Astrocyte of the cerebellum (primary cell): Measurements from ENCODE around the gene EPHB2.
A peak's percentile ranks its signal among the peaks of the same experiment; 100 is the strongest.
"Not testable (repeated sequence)": the region's sequence is repeated elsewhere in the genome, so short reads cannot be mapped to it uniquely, and the experiment has no call there.

ENCODE experiments used
- DNase-seq: peaks from one replicate; pipeline ENCODE4 v3.0.0-alpha.2; 2011; ENCODE audit warnings: low read depth
- H3K4me3 ChIP-seq: 2 replicates; pipeline ENCODE4 v1.5.1; 2011; ENCODE audit warnings: mild to moderate bottlenecking, low read depth, low read length, moderate library complexity
- in situ Hi-C: cut with HindIII; loops from 2 replicates; pipeline ENCODE4 v1.10.0; 2017; ENCODE audit warnings: low sequenced_read_pairs
- TF ChIP-seq, protein P1 (sequence below): IDR thresholded peaks from 2 replicates; pipeline ENCODE4 v1.5.1; 2012; ENCODE audit warnings: low read length, low read depth, moderate library complexity, mild to moderate bottlenecking; ENCODE audit errors: missing control alignments

The EPHB2 gene

DNA sequence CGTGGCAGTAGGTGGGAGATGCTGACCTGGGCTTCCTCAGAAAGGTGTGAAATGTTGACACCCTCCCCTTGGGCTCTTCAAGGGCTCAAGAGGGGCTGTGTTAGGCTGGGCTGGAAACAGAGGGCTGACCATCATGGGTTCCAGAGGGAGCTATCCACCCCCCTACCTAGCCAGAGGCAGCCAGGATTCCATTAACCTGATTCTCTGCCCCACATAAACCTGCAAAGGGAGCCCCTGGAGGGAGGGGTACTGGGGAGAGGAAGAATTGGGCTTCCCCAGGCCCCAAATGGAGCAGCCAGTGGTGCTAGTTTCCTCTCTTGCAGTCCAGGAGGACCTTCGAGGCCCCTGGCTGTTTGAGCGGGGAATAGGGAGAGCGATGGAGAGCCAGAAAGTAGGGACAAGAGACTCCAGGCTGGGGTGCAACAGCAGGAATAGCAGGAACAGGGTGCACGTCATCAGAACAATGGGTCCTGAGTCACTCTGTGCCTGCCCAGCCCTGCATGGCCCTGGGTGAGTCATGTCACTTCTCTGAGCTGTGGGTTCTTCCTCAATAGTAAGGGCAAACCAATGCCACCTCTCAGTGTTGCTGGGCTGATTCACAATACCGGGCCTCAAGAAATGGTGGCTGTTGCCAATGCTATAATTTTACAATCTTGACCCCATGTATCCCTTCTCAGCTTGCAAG is 121.2 kb downstream of the EPHB2 start:
- DNase-seq = peak; percentile 56
- TF ChIP-seq, protein P1, sequence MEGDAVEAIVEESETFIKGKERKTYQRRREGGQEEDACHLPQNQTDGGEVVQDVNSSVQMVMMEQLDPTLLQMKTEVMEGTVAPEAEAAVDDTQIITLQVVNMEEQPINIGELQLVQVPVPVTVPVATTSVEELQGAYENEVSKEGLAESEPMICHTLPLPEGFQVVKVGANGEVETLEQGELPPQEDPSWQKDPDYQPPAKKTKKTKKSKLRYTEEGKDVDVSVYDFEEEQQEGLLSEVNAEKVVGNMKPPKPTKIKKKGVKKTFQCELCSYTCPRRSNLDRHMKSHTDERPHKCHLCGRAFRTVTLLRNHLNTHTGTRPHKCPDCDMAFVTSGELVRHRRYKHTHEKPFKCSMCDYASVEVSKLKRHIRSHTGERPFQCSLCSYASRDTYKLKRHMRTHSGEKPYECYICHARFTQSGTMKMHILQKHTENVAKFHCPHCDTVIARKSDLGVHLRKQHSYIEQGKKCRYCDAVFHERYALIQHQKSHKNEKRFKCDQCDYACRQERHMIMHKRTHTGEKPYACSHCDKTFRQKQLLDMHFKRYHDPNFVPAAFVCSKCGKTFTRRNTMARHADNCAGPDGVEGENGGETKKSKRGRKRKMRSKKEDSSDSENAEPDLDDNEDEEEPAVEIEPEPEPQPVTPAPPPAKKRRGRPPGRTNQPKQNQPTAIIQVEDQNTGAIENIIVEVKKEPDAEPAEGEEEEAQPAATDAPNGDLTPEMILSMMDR = no peak
- H3K4me3 ChIP-seq = no peak overlapping the region
- in situ Hi-C loops = no loop called here

DNA sequence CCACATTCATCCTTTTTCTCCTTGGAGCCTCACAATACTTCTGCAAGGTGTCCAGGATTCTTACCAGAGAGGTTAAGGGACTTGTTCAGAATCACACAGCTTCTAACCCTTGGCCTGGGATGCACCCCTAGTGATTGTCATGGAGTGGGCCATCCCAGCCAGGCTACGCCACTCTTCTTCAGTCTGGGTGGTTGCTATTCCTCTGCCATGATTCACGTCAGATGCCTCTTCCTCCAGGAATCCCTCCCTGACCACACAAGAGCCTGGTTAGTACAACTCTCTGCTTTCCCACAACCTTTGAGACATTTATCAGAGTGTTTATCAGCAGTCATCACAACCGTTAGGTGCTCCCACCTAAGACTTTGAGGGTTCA is 121.8 kb downstream of the EPHB2 start:
- H3K4me3 ChIP-seq = no peak overlapping the region
- no peak for DNase-seq
- in situ Hi-C loops = no loop called here
- TF ChIP-seq, protein P1 = no peak

GRCh38 chr1:22833699-22834098 is 123.1 kb downstream of the EPHB2 start:
- TF ChIP-seq, protein P1 = no peak
- DNase-seq = no peak
- H3K4me3 ChIP-seq = no peak overlapping the region
- in situ Hi-C loops = no loop called here

GRCh38 chr1:22834420-22834819 is 123.8 kb downstream of the EPHB2 start:
- DNase-seq, H3K4me3 ChIP-seq, in situ Hi-C loops: not testable (repeated sequence)

DNA sequence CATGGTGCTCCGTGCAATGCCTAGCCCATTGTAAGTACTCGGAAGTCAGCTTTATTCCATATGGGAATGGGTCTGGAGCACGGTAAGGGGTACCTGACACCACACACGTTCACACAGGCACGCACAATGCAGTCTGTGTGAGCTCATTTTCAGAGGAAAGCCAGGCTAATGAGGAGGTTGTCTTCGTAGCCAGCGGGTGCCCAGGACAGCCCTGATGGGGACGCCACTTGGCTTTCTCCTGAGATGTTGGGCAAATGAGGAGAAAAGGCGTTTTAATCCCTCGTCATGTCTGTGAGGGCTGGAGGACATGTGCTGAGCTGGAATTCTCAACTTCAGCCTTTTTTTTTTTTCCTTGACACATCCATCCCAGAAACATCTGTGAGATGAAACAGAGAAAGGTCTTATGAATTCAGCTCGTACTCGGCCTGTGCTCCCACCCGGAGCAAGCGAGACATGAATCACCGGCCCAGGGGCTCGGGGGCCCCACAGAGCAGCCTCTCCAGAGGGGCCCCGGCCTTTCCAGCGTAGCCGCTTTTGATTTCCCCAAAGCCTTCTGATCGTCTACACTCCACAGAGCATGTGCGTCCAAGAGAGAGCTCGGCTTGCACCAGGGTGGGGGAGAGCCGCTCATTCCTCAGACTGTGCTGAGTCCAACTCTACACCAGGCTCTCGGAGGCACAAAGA is 125.1 kb downstream of the EPHB2 start:
- DNase-seq = no peak
- TF ChIP-seq, protein P1 = no peak
- no peak overlapping the region for H3K4me3 ChIP-seq
- in situ Hi-C loops = no loop called here

DNA sequence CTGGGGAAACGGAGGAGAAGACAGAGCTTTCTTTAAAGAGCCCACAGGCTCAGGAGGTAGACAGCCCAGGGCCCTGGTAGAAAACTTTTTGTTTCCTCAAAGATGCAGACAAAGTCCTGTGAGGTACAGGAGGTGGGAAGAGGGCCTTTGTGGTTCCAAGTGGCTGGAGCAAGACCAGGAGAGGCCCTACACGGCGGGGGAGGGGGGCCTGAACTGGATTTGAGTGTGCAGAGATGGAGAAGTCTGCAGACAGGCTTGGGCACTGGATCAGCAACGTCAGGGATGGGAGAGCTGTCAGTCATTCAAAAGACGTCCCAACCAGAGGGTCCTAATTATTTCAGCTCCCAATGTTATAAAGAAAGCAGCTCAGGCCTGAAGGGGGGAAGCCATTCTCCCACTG is 126.2 kb downstream of the EPHB2 start:
- no peak overlapping the region for H3K4me3 ChIP-seq
- in situ Hi-C loops = no loop called here
- no peak for DNase-seq
- TF ChIP-seq, protein P1 = no peak

DNA sequence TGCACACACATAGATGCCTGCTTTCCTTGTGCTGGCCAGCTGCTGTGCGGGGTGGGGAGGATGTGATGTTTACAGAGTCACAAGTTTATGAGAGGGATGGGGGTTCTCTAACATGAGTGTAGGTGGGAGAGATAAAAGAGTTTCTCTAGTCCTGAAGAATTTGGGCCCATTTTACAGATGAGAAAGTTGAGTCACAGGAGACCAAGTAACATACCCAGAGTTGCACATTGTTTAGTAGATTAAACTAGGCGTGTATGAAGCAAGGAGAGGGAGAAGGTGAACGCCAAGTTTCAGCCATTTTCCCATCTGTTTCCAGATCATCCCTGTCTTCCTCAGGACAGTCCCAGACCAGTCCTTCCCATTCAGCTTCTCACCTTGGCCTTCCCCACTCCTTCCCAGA is 126.7 kb downstream of the EPHB2 start:
- TF ChIP-seq, protein P1 = no peak
- in situ Hi-C loops = no loop called here
- H3K4me3 ChIP-seq = no peak overlapping the region
- DNase-seq = no peak
